KMS-11 (cell line): Measurements from ENCODE around the gene CMBL.

Source experiments
- H2AFZ ChIP-seq: fragments of 200-600 bp; sonication (generic); 2 replicates; pipeline ENCODE4 v1.6.1; 2016; ENCODE audit warnings: antibody characterized with exemption, mixed run types, low read depth
- H3K27ac ChIP-seq: fragments of 200-600 bp; sonication (generic); 2 replicates; pipeline ENCODE4 v1.6.1; 2016; ENCODE audit warnings: mild to moderate bottlenecking, mixed run types
- H3K27me3 ChIP-seq: fragments of 200-600 bp; sonication (generic); 2 replicates; pipeline ENCODE4 v1.6.1; 2017; ENCODE audit warnings: mild to moderate bottlenecking, low read depth, mixed run types, moderate library complexity; ENCODE audit not compliant: insufficient read depth
- H3K36me3 ChIP-seq: fragments of 200-600 bp; sonication (generic); 2 replicates; pipeline ENCODE4 v1.6.1; 2017; ENCODE audit warnings: mild to moderate bottlenecking, mixed run types; ENCODE audit not compliant: insufficient read depth
- H3K4me1 ChIP-seq: fragments of 200-600 bp; sonication (generic); 2 replicates; pipeline ENCODE4 v1.6.1; 2016; ENCODE audit warnings: mild to moderate bottlenecking, low read depth, mixed run types; ENCODE audit not compliant: poor library complexity, severe bottlenecking
- H3K4me2 ChIP-seq: fragments of 200-600 bp; sonication (generic); 2 replicates; pipeline ENCODE4 v1.7.0; 2016; ENCODE audit warnings: mild to moderate bottlenecking, mixed run types
- H3K4me3 ChIP-seq: fragments of 200-600 bp; sonication (generic); IDR thresholded peaks from 2 replicates; pipeline ENCODE4 v1.6.1; 2017; ENCODE audit warnings: low read depth, low read length, mixed read lengths; ENCODE audit not compliant: insufficient read depth
- H3K79me2 ChIP-seq: fragments of 200-600 bp; sonication (generic); 2 replicates; pipeline ENCODE4 v1.6.1; 2016; ENCODE audit warnings: low read depth, mixed run types; ENCODE audit not compliant: insufficient read depth
- H3K9ac ChIP-seq: fragments of 200-600 bp; sonication (generic); 2 replicates; pipeline ENCODE4 v1.6.1; 2016; ENCODE audit warnings: mild to moderate bottlenecking, mixed run types
- H4K20me1 ChIP-seq: fragments of 200-600 bp; sonication (generic); 2 replicates; pipeline ENCODE4 v1.6.1; 2016; ENCODE audit warnings: mild to moderate bottlenecking, mixed run types; ENCODE audit not compliant: insufficient read depth
- CTCF ChIP-seq: fragments of 200-600 bp; sonication (generic); conservative IDR thresholded peaks from 2 replicates; pipeline ENCODE4 v1.6.1; 2017; ENCODE audit warnings: low read depth, mild to moderate bottlenecking, antibody characterized with exemption, low read length, moderate library complexity, mixed read lengths

Gene CMBL

GRCh38 chr5:10297646-10298204 lies 10.0 kb downstream of the CMBL start:
- H3K9ac ChIP-seq, result no peak overlapping the region
- H3K79me2 ChIP-seq, result no peaks in the 10 kb centered on the region
- H3K27me3 ChIP-seq, result no peaks in the 10 kb centered on the region
- no peaks in the 10 kb centered on the region for H4K20me1 ChIP-seq
- no peaks in the 10 kb centered on the region for H3K4me1 ChIP-seq
- no peak overlapping the region for H3K4me3 ChIP-seq
- no peak for TF ChIP-seq CTCF
- no peak overlapping the region for H3K4me2 ChIP-seq
- H2AFZ ChIP-seq, result no peak overlapping the region
- no peak overlapping the region for H3K27ac ChIP-seq
- H3K36me3 ChIP-seq, result no peaks in the 10 kb centered on the region

GRCh38 chr5:10295619-10296326 lies 11.9 kb downstream of the CMBL start:
- Histone ChIP-seq H3K79me2 (no peaks in the 10 kb centered on the region), H4K20me1 (no peaks in the 10 kb centered on the region), H3K27me3 (no peaks in the 10 kb centered on the region), H2AFZ (no peak overlapping the region), H3K4me2 (no peak overlapping the region), H3K36me3 (no peaks in the 10 kb centered on the region), H3K9ac (no peak overlapping the region), H3K27ac (no peak overlapping the region), H3K4me3 (no peak overlapping the region), H3K4me1 (no peaks in the 10 kb centered on the region)
- TF ChIP-seq CTCF, result no peak

GRCh38 chr5:10293907-10294662 lies 13.6 kb downstream of the CMBL start:
- H3K4me1 ChIP-seq, result peaks cover 8% of the 10 kb centered on the region
- no peaks in the 10 kb centered on the region for H3K36me3 ChIP-seq
- no peaks in the 10 kb centered on the region for H3K79me2 ChIP-seq
- no peak overlapping the region for H3K27ac ChIP-seq
- no peak overlapping the region for H3K4me2 ChIP-seq
- H3K27me3 ChIP-seq, result no peaks in the 10 kb centered on the region
- TF ChIP-seq CTCF, result no peak
- H2AFZ ChIP-seq, result no peak overlapping the region
- no peaks in the 10 kb centered on the region for H4K20me1 ChIP-seq
- no peak overlapping the region for H3K9ac ChIP-seq
- no peak overlapping the region for H3K4me3 ChIP-seq

GRCh38 chr5:10291692-10292339 lies 15.9 kb downstream of the CMBL start:
- no peak overlapping the region for H2AFZ ChIP-seq
- H3K27ac ChIP-seq, result no peak overlapping the region
- no peaks in the 10 kb centered on the region for H3K36me3 ChIP-seq
- H3K4me1 ChIP-seq, result peaks cover 29% of the 10 kb centered on the region
- H3K4me2 ChIP-seq, result no peak overlapping the region
- no peak overlapping the region for H3K4me3 ChIP-seq
- no peaks in the 10 kb centered on the region for H4K20me1 ChIP-seq
- no peaks in the 10 kb centered on the region for H3K27me3 ChIP-seq
- no peak for TF ChIP-seq CTCF
- no peaks in the 10 kb centered on the region for H3K79me2 ChIP-seq
- no peak overlapping the region for H3K9ac ChIP-seq
